Thyroid gland (tissue), 4 donors: ENCODE data around the gene MTCL3.

Source experiments
- DNase-seq, 2 donors: peaks; one replicate each; pipeline ENCODE4 v3.0.0-alpha.2; 2019
- H3K27ac ChIP-seq, 3 donors: fragments of 200-600 bp; sonication (generic); 1 replicate in 2 of 3; 2 replicates in 1 of 3; pipeline ENCODE4 v1.5.1; 2016 to 2019; ENCODE audit warnings: mild to moderate bottlenecking in 1 of 3, moderate library complexity in 1 of 3
- H3K27me3 ChIP-seq: fragments of 200-600 bp; sonication (generic); one replicate; pipeline ENCODE4 v1.5.1; 2019
- H3K36me3 ChIP-seq, 2 donors: fragments of 200-600 bp; sonication (generic); one replicate each; pipeline ENCODE4 v1.5.1; 2016 to 2019
- H3K4me1 ChIP-seq, 2 donors: fragments of 200-600 bp; sonication (generic); one replicate each; pipeline ENCODE4 v1.5.1; 2017 to 2019
- H3K4me3 ChIP-seq, 3 donors: fragments of 200-600 bp; sonication (generic); replicated peaks in 1 of 3; 1 replicate in 2 of 3; 2 replicates in 1 of 3; pipeline ENCODE4 v1.5.1; 2016; ENCODE audit warnings: mild to moderate bottlenecking in 1 of 3
- H3K9me3 ChIP-seq: fragments of 200-600 bp; sonication (generic); one replicate; pipeline ENCODE4 v1.5.1; 2017
- CTCF ChIP-seq, 6 experiments: fragments of 200-600 bp in 3 of 6; fragments of 450-650 bp in 3 of 6; sonication (generic) in 3 of 6; IDR thresholded peaks; one replicate each; pipeline ENCODE4 v1.5.1; 2016 to 2019; ENCODE audit warnings: antibody characterized with exemption in 6 of 6, mild to moderate bottlenecking in 2 of 6, inconsistent platforms in 1 of 6, moderate library complexity in 1 of 6
- POLR2A ChIP-seq, 2 donors: fragments of 450-650 bp; IDR thresholded peaks; one replicate each; pipeline ENCODE4 v1.6.1; 2017; ENCODE audit warnings: antibody characterized with exemption in 2 of 2, mild to moderate bottlenecking in 2 of 2, moderate library complexity in 1 of 2
- WGBS, 2 donors: methylation state at CpG; one replicate each; pipeline ENCODE4 v1.1.5; 2017; 5-methylcytosine and 5-hydroxymethylcytosine counted together
- intact Hi-C: fragments of 100-400 bp; cut with DNase I; formaldehyde crosslinking; loops from one replicate; pipeline ENCODE4 v1.15.1; 2023

MTCL3 gene

GRCh38 chr6:127496471-127496870, 22.7 kb downstream of the MTCL3 start:
- no peak overlapping the region for H3K4me3 ChIP-seq
- 92 to 96% methylated on average over 1 of the region's 1 CpG for WGBS, 2 donors
- intact Hi-C loops = no loop called here
- DNase-seq = no peak
- H3K27ac ChIP-seq = no peak overlapping the region
- no peaks in the 10 kb centered on the region for H3K36me3 ChIP-seq
- H3K4me1 ChIP-seq = no peaks in the 10 kb centered on the region
- TF ChIP-seq CTCF (IDR thresholded peaks at IDR 0.05) = no peak
- no peak for TF ChIP-seq POLR2A (IDR thresholded peaks at IDR 0.05)
- H3K9me3 ChIP-seq = no peaks in the 10 kb centered on the region
- H3K27me3 ChIP-seq = no peaks in the 10 kb centered on the region

- Histone ChIP-seq H3K36me3 (no peaks in the 10 kb centered on the region), H3K4me1 (no peaks in the 10 kb centered on the region), H3K27me3 (no peaks in the 10 kb centered on the region), H3K4me3 (no peak overlapping the region), H3K9me3 (no peaks in the 10 kb centered on the region), H3K27ac (no peak overlapping the region)
- no peak for DNase-seq
- no peak for TF ChIP-seq CTCF (IDR thresholded peaks at IDR 0.05)
- no peak for TF ChIP-seq POLR2A (IDR thresholded peaks at IDR 0.05)
- intact Hi-C loops = no loop called here
Measured at GRCh38 chr6:127494240-127494767, 24.8 kb downstream of the MTCL3 start.

GRCh38 chr6:127489248-127489647, 29.9 kb downstream of the MTCL3 start:
- H3K36me3 ChIP-seq = no peaks in the 10 kb centered on the region
- no peak for DNase-seq
- 95 to 100% methylated on average over 1 of the region's 1 CpG for WGBS, 2 donors
- H3K9me3 ChIP-seq = no peaks in the 10 kb centered on the region
- TF ChIP-seq POLR2A (IDR thresholded peaks at IDR 0.05) (no peak), CTCF (IDR thresholded peaks at IDR 0.05) (no peak)
- no peak overlapping the region for H3K4me3 ChIP-seq
- H3K27me3 ChIP-seq = no peaks in the 10 kb centered on the region
- intact Hi-C loops = no loop called here
- no peaks in the 10 kb centered on the region for H3K4me1 ChIP-seq
- no peak overlapping the region for H3K27ac ChIP-seq

GRCh38 chr6:127486934-127487333, 32.2 kb downstream of the MTCL3 start:
- WGBS, 2 donors = 96% methylated on average over 3 of the region's 3 CpGs
- no peaks in the 10 kb centered on the region for H3K27me3 ChIP-seq
- DNase-seq = no peak
- H3K4me1 ChIP-seq = no peaks in the 10 kb centered on the region
- intact Hi-C loops = no loop called here
- H3K4me3 ChIP-seq = no peak overlapping the region
- TF ChIP-seq POLR2A (IDR thresholded peaks at IDR 0.05) (no peak), CTCF (IDR thresholded peaks at IDR 0.05) (no peak)
- H3K27ac ChIP-seq = no peak overlapping the region
- H3K9me3 ChIP-seq = no peaks in the 10 kb centered on the region
- no peaks in the 10 kb centered on the region for H3K36me3 ChIP-seq

- TF ChIP-seq POLR2A (IDR thresholded peaks at IDR 0.05) (no peak), CTCF (IDR thresholded peaks at IDR 0.05) (no peak)
- DNase-seq = no peak
- H3K36me3 ChIP-seq = no peaks in the 10 kb centered on the region
- H3K4me1 ChIP-seq = no peaks in the 10 kb centered on the region
- H3K27me3 ChIP-seq = no peaks in the 10 kb centered on the region
- no peaks in the 10 kb centered on the region for H3K9me3 ChIP-seq
- no peak overlapping the region for H3K4me3 ChIP-seq
- intact Hi-C loops = no loop called here
- no peak overlapping the region for H3K27ac ChIP-seq
- WGBS, 2 donors = 50 to 56% methylated on average over 3 of the region's 3 CpGs
Measured at GRCh38 chr6:127484212-127484863, 34.8 kb downstream of the MTCL3 start.
